ENCODE measurements around the gene POLDIP2.

POLDIP2 gene

DNA sequence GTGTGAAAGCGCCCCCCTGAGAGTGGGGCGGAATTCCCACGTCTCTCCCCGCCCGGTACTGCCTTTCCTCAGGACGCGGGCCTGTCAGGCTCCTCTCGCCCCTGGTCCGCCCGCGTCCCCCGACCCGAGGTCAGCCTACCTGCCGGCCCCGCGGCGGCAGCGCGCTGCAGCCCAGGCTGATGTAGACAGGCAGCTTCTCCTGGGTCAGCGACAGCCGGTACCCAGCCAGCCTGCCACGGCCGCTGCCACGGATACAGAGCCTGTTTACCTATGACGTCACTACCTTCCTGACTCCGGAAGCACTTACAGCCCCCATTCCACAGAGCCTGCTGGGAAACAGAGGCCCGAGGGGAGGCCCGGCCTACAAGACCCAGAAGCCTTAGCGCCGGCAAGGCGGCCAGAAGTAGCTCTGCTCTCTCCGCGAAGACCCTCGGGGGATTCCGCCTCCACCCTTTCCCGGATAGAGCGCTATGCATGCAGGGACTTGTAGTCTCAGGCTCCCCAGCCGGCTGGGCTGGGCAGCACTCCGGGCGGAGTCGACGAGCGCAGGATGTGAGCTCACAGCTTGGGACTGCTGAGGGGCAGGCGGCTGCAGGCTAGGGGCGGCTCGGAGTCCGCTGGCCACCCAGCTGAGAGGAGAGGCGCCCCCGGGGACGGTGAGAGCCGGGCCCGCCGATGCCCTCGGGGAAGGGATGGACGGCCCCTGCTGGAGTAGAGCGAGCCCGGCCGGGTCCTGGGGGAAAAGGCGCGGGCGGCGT is 21.9 kb downstream of the POLDIP2 start, which contains the start of the genes IFT20 and TNFAIP1:
TSS of gene IFT20 (minus strand) at position 272 of the 758 bp plus-strand sequence. CDS start 3,487 bp downstream, outside the sequence.
TSS of gene TNFAIP1 (plus strand) at position 561 of the 758 bp plus-strand sequence. CDS start 3,761 bp downstream, outside the sequence.
- FAIRE-seq: peak; percentile 98

- no peak for FAIRE-seq
Measured at GRCh38 chr17:28334666-28335200, 22.6 kb downstream of the POLDIP2 start.

DNA sequence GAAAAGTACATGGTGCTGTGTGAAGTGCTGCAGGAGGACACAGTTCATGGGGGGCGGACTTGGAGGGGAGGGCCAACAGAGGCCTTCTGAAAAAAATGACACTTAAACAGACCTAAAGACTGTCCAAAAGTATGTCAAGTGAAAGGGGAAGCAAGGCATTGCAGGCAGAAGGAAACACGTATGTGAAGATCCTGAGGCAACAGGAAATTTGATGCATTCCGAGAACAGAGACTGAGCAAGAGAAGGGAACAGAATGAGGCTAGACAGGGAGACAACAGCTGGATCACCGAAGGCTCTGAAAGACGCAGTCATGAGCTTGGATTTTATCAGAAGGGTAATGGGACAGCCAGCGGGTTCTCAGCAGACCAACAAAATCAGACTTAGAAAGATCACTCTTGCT is 23.2 kb downstream of the POLDIP2 start:
- no peak for FAIRE-seq

DNA sequence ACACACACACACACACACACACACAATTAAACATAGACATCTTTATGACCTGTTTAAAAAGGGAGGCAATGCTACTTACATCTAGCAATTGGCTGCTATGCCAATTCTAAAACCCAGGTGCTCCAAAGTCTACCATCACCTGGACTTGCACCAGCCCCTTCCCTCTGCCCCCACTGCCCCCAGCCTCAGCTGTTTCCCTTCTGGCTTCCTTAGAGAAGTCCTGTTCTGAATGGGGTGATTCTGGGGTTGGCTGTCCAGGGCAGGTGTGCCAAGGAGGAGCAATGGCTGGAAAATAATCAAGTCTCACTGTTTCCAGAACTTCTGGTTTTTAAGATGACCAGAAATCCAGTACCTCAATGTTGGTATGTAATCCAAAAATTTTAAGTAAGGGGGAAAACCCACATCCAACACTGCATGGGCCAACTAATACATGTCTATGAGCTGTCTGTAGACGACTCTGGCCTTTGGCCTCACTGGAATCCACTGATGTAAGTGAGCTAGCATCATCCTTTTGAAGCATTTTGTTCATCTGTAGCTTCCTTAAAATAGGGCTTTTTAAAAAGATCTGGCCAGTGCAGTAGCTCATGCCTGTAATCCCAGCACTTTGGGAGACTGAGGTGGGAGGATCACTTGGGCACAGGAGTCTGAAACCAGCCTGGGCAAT is 24.1 kb downstream of the POLDIP2 start:
- FAIRE-seq: no peak

- FAIRE-seq: no peak
Measured at GRCh38 chr17:28331891-28332420, 25.4 kb downstream of the POLDIP2 start.

GRCh38 chr17:28330671-28331070 is 26.7 kb downstream of the POLDIP2 start:
- FAIRE-seq: no peak

DNA sequence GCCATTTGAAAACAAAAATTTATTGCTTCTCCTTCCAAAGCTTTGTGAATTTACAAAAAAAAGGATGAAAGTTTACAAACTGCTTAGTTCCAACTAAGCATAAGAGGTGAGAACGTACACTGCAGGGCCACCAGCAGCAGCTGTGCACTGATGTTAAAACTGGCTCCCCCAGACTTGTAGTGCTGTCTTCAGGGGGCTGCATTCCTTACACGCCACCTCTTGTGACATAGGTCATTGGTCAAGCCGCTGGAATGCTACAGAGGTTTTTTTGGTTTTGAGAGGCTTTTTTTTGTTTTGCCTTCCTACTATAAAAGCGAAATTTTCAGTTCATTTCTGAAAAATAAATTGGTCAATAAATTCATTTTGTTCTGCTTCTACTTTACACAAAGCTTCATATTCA is 29.0 kb downstream of the POLDIP2 start:
- FAIRE-seq: no peak

GRCh38 chr17:28327709-28328108 is 29.6 kb downstream of the POLDIP2 start:
- FAIRE-seq: peak; percentile 65

- FAIRE-seq: no peak
Measured at GRCh38 chr17:28327031-28327607, 30.2 kb downstream of the POLDIP2 start.

DNA sequence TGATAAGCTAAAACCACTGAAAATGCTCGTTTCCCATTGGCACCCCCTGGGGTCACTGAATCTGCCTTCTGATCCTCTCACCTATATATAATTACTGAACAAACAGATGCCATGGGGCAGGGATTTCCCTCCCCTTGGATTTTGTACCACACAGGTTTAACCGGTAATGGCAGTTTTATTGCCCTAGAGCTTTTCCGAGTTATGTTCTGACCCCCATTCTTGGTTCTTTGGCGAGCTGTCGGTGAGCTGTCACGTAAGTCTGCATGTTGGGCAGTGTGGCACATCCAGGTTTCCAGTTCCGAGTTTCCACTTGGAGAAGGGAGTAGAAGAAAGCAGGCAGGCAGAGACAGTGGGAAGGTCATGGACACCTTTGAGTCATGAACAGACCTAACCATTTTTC is 31.2 kb downstream of the POLDIP2 start:
- no peak for FAIRE-seq

- no peak for FAIRE-seq
Measured at GRCh38 chr17:28325211-28325610, 32.1 kb downstream of the POLDIP2 start.

DNA sequence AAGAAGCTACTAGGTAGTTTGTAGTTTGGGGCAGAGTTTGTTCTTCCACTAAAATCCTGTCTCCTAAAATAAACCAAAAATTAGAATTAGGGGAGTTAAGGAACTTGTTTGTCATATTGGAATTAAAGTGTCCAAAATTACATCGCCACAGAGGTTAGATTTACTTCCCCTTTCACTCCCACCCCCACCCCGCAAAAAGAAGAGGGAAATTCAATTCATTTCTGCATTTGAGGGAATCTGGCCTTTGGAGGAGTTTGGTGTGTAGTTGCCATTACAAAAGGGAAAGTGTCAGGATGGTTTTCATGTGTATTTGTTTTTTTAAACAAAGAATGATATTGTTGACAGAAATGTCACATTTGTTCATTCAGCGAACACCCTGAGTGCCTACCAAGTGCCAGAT is 32.5 kb downstream of the POLDIP2 start:
- FAIRE-seq: no peak

DNA sequence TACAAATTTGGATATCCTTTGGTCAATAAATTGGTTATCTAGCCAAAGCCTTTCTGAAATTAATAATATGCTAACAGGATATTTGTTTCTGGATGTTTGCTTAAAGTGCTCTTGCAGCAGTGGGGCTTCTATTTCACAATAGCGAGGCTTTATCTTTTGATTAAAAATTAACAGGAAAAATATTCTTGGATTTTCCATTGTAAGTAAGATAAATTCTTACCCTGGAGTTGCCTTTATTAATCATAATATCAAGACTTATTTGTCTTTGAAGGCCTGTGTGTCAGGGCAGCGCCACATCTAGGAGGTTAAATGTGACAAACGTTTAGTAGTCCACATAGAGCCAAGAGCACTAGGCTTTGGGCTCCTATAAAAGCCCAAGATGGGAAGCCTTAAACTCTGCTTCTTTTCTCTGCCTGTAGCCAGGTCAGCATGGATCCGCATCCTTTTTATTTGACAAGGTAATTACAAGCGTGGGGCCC is 33.0 kb downstream of the POLDIP2 start:
- FAIRE-seq: no peak

DNA sequence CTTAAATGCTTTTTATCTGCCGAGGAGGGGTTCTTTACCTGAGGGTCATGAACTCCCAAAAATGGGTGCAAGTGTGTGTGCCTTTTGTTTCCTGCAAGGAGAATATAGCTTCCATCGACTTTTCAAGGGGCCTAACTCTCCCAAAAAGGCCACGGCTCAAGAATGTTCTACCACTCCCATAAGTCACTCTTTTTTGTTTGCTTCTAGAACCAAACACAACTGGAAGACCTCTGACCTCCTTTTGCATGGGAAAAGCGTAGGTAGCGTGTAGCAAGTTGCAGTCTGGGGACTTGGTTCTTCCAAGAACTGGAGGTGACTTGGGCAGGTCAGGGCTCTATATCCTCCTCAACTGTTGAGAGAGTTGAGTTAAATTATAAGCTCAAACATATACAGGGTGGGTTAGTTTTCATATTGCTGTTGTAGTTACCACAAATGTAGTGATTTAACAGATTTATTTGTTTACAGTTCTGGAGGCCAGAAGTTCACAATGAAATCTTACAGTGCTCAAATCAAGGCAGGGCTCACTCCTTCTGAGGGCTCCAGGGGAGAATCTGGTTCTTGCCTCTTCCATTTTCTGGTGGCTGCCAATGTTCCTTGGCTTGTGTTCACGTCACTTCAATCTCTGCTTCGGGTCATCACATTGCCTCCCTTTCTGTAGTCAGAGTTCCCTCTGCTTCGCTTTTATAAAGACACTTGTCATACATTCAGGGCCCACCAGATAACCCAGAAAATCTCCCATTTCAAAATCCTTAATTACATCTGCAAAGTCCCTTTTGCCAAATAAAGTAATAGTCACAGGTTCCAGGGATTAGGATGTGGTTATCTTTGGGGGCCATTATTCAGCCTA is 36.9 kb downstream of the POLDIP2 start:
- no peak for FAIRE-seq

DNA sequence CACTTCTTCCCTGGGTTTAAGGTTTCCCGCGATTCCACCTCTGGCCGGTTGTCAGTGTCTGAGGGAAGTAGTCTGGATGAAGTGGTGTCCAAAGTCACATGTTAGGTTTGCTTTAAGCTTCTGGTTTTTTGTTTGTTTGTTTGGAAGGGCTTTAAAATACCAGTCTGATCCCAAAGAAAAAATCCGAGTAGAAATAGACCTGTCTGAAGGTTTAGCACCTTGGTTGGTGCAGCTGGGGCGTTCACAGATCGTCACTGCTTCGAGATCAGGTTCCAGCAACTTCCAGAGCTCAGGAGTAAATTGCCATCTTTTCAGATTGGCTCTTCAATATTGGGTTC is 37.8 kb downstream of the POLDIP2 start:
- FAIRE-seq: no peak

DNA sequence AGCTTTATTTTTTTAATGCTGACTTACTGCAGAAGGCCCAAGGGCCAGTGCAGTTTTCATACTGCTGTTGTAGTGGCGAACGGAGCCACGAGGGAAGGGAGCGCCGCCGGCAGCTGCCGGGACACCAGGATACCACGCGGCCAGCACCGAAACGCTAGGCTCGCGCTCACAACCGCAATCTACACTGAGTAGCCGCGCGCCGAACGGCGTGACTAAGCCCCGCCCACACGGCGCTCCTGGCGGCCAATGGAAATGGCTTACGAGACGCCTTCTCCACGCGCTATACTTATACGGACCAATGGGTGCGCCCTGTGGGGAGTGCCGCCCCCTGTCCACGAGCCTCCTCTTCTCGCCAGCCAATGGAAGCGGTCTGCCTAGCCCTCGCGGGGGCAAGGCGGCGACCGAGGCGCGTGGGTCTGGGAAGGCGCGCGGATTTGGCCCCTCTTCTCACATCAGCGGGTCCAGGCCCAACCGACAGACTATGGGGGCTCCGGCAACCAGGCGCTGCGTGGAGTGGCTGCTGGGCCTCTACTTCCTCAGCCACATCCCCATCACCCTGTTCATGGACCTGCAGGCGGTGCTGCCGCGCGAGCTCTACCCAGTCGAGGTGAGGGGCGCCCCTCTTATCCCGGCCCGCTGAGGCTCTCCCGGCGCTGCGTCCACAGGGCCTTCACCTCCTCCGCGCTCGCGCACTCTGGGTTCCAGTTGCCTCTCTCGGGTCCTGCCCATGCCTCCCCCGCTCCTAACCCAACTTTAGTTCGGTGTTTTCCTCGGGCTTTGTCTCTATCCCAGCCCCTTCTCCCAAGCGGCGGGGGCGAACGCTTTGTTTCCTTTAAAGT is 38.3 kb downstream of the POLDIP2 start, which contains the start of gene TMEM97:
TSS of gene TMEM97 (plus strand) at position 442 of the 839 bp plus-strand sequence. CDS start at position 482, 40 bp downstream.
- peak; percentile 94 for FAIRE-seq

DNA sequence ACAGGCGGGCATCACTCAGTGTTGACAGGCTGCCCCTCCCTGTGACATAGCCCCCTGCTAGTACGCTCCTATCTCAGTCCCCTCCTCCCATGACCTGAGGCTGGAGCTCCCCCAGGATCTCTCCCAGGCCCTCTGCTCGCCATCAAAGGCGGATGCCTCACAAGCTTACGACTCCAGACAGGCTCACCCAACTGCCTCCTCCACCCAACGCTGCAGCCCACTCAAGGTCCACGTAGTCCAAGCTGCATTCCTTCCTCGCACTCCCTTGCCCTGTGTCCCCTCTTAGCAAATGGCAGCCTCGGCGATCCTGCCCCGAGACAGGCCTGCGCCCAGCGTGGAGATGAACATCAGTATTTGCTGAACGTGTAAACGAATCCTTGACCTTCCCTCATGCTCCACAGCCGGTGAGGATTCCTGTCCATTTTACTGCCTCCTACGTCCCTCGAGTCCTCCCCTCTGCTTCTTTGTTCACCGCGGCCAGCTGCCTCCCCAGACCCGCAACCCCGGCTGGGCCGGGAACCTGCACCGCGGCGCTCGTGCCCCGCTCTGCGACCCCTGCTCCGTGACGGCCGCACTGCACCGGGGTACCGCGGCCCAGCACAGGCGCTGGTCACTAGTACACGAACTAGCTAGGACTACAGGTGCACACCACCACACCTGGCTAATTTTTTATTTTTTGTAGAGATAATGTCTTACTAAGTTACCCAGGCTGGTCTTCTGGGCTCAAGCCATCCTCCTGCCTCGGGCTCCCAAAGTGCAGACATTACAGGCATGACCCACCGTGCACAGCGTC is 39.2 kb downstream of the POLDIP2 start:
- FAIRE-seq: no peak

- FAIRE-seq: no peak
Measured at GRCh38 chr17:28317099-28317965, 40.0 kb downstream of the POLDIP2 start.

Measured in G401.6 (cell line).